PC-9 (cell line): ENCODE measurements around the gene MBTPS1. TPM values are rescaled to one million over a fixed set of nuclear protein-coding genes. Genes with fewer than 3 reads are reported as not detected.
A peak's percentile ranks its signal among the peaks of the same experiment; 100 is the strongest.

Experiments used
- BruUV-seq: library from RNA; stranded (reverse); fragments of 400-500 nt; replicated peaks from 2 replicates; lab custom pipeline; 2021; lab: Mats Ljungman, UMichigan
- CTCF ChIA-PET: fragments of 300-600 bp; sonication (Branson Sonifier 250); formaldehyde crosslinking; loops from one replicate; lab custom pipeline; 2022; ENCODE audit warnings: antibody characterized with exemption; lab: Charles Lee
- POLR2A ChIA-PET: fragments of 300-600 bp; sonication (Branson Sonifier 250); formaldehyde crosslinking; loops from one replicate; lab custom pipeline; 2022; ENCODE audit warnings: antibody characterized with exemption; ENCODE audit not compliant: unreplicated experiment; lab: Charles Lee
- DNase-seq, 2 experiments: peaks; one replicate each; pipeline versions ENCODE4 v3.0.0 to v3.0.0-alpha.2; 2015 to 2022; ENCODE audit warnings: mixed read lengths in 1 of 2
- H2AFZ ChIP-seq: fragments of 200-600 bp; sonication (generic); 2 replicates; pipeline ENCODE4 v1.8.1; 2017; ENCODE audit warnings: antibody characterized with exemption
- H3F3A ChIP-seq: fragments of 200-600 bp; sonication (generic); 2 replicates; pipeline ENCODE4 v1.8.1; 2017; ENCODE audit warnings: antibody characterized with exemption, mild to moderate bottlenecking, low read depth; ENCODE audit not compliant: insufficient read depth
- H3K27ac ChIP-seq: fragments of 200-600 bp; sonication (generic); 2 replicates; pipeline ENCODE4 v1.6.1; 2016; ENCODE audit warnings: mixed run types
- H3K27me3 ChIP-seq: fragments of 200-600 bp; sonication (generic); 2 replicates; pipeline ENCODE4 v1.6.1; 2016; ENCODE audit warnings: low read depth, mixed run types; ENCODE audit not compliant: insufficient read depth
- H3K36me3 ChIP-seq: fragments of 200-600 bp; sonication (generic); 2 replicates; pipeline ENCODE4 v1.6.1; 2016; ENCODE audit warnings: low read depth, mixed run types
- H3K4me1 ChIP-seq: fragments of 200-600 bp; sonication (generic); replicated peaks from 2 replicates; pipeline ENCODE4 v1.6.1; 2016; ENCODE audit warnings: mixed run types; ENCODE audit not compliant: insufficient read depth
- H3K4me2 ChIP-seq: fragments of 200-600 bp; sonication (generic); 2 replicates; pipeline ENCODE4 v1.6.1; 2017; ENCODE audit warnings: mixed run types
- H3K4me3 ChIP-seq: fragments of 200-600 bp; sonication (generic); 2 replicates; pipeline ENCODE4 v1.6.1; 2016; ENCODE audit warnings: mixed run types
- H3K79me2 ChIP-seq: fragments of 200-600 bp; sonication (generic); 2 replicates; pipeline ENCODE4 v1.6.1; 2017; ENCODE audit warnings: low read depth, mixed run types
- H3K9me2 ChIP-seq: fragments of 200-600 bp; sonication (generic); 2 replicates; pipeline ENCODE4 v1.8.1; 2017; ENCODE audit warnings: mild to moderate bottlenecking; ENCODE audit not compliant: insufficient read depth
- H3K9me3 ChIP-seq: fragments of 200-600 bp; sonication (generic); 2 replicates; pipeline ENCODE4 v1.8.1; 2016; ENCODE audit warnings: low read depth; ENCODE audit not compliant: insufficient read depth
- H4K20me1 ChIP-seq: fragments of 200-600 bp; sonication (generic); 2 replicates; pipeline ENCODE4 v1.8.1; 2017; ENCODE audit not compliant: insufficient read depth
- CTCF ChIP-seq: fragments of 200-600 bp; sonication (generic); conservative IDR thresholded peaks from 2 replicates; pipeline ENCODE4 v1.6.1; 2017; ENCODE audit warnings: mixed run types, antibody characterized with exemption, mild to moderate bottlenecking, moderate library complexity
- EZH2 ChIP-seq: fragments of 200-600 bp; sonication (generic); IDR thresholded peaks from 2 replicates; pipeline ENCODE4 v1.8.0; 2017; ENCODE audit warnings: antibody characterized with exemption, low read depth
- intact Hi-C: fragments of 100-400 bp; cut with micrococcal nuclease; formaldehyde crosslinking; loops from one replicate; pipeline ENCODE4 v1.10.0; 2022; ENCODE audit not compliant: unreplicated experiment
- total RNA-seq: library from RNA; stranded (reverse); gene quantifications from 2 replicates; pipeline ENCODE4 v1.2.3, GENCODE V29; 2021

MBTPS1 gene
- total RNA-seq, 1 experiment from 2014 or later = 96.0 TPM

GRCh38 chr16:84040823-84041820 is 75.6 kb downstream of the MBTPS1 start:
- H2AFZ ChIP-seq = no peak overlapping the region
- peak in 1 of 2 experiments; percentile 42 for DNase-seq

GRCh38 chr16:84040226-84040822 is 76.4 kb downstream of the MBTPS1 start:
- Histone ChIP-seq H3K4me3 (no peak overlapping the region), H3F3A (no peaks in the 10 kb centered on the region), H3K27me3 (peaks cover 54% of the 10 kb centered on the region), H3K27ac (no peak overlapping the region), H3K4me2 (no peak overlapping the region), H3K36me3 (no peaks in the 10 kb centered on the region), H3K79me2 (no peaks in the 10 kb centered on the region), H2AFZ (no peak overlapping the region), H3K9me3 (0 out of 2 replicates have a peak, but pooled peaks cover 5% of the 10 kb centered on the region), H3K9me2 (no peaks in the 10 kb centered on the region), H4K20me1 (no peaks in the 10 kb centered on the region), H3K4me1 (no peaks in the 10 kb centered on the region)
- no TSS peak for BruUV-seq
- CTCF ChIA-PET = no interaction called here
- intact Hi-C loops = loop anchor here (5.0 kb wide), 3 partner anchors 68 to 213 kb away; no protein-coding TSS in a partner anchor
- TF ChIP-seq CTCF = no peak
- TF ChIP-seq EZH2 = no peak
- POLR2A ChIA-PET = interaction anchor here (0.5 to 0.6 kb wide), 2 partner anchors 26 to 117 kb away, joined by 4 to 7 read pairs; no protein-coding TSS in a partner anchor
- DNase-seq = no peak

More at GRCh38 chr16:84040823-84041820, 75.6 kb downstream of the MBTPS1 start:
- no peaks in the 10 kb centered on the region for H3K79me2 ChIP-seq
- H3K4me3 ChIP-seq = no peak overlapping the region
- H3K9me2 ChIP-seq = no peaks in the 10 kb centered on the region
- H3K4me2 ChIP-seq = no peak overlapping the region
- intact Hi-C loops = loop anchor here (5.0 kb wide), 3 partner anchors 69 to 214 kb away; no protein-coding TSS in a partner anchor
- no peak for TF ChIP-seq EZH2
- TF ChIP-seq CTCF = no peak
- ChIA-PET CTCF (interaction anchor here (0.6 kb wide), 1 partner anchor 10 kb away, joined by 3 read pairs; no protein-coding TSS in a partner anchor), POLR2A (interaction anchor here (0.5 to 0.6 kb wide), 2 partner anchors 26 to 118 kb away, joined by 4 to 7 read pairs; no protein-coding TSS in a partner anchor)
- no peaks in the 10 kb centered on the region for H3K36me3 ChIP-seq
- H3K9me3 ChIP-seq = no peaks in the 10 kb centered on the region
- no peaks in the 10 kb centered on the region for H4K20me1 ChIP-seq
- no peaks in the 10 kb centered on the region for H3F3A ChIP-seq
- BruUV-seq = no TSS peak
- no peaks in the 10 kb centered on the region for H3K4me1 ChIP-seq
- H3K27me3 ChIP-seq = peaks cover 46% of the 10 kb centered on the region
- H3K27ac ChIP-seq = no peak overlapping the region

GRCh38 chr16:84039696-84040095 is 77.0 kb downstream of the MBTPS1 start:
- POLR2A ChIA-PET = interaction anchor here (0.6 kb wide), 1 partner anchor 298 kb away, joined by 6 read pairs; no protein-coding TSS in a partner anchor
- Histone ChIP-seq H4K20me1 (no peaks in the 10 kb centered on the region), H3K4me3 (no peak overlapping the region), H3K4me2 (no peak overlapping the region), H3F3A (no peaks in the 10 kb centered on the region), H3K79me2 (no peaks in the 10 kb centered on the region), H3K9me3 (0 out of 2 replicates have a peak, but pooled peaks cover 5% of the 10 kb centered on the region), H3K27me3 (peaks cover 59% of the 10 kb centered on the region), H2AFZ (no peak overlapping the region), H3K27ac (no peak overlapping the region), H3K36me3 (no peaks in the 10 kb centered on the region), H3K4me1 (no peaks in the 10 kb centered on the region), H3K9me2 (no peaks in the 10 kb centered on the region)
- no peak for TF ChIP-seq CTCF
- no peak for DNase-seq
- no TSS peak for BruUV-seq
- CTCF ChIA-PET = no interaction called here
- intact Hi-C loops = loop anchor here (5.0 kb wide), 3 partner anchors 67 to 212 kb away; no protein-coding TSS in a partner anchor
